GM10847 (cell line): ENCODE data around the gene NACA2.

Experiments used
- POLR2A ChIP-seq: IDR thresholded peaks from 2 replicates; pipeline ENCODE4 v1.6.1; 2011; ENCODE audit not compliant: insufficient read length; ENCODE audit errors: extremely low read depth

NACA2 gene

GRCh38 chr17:61586031-61586566 is 4.9 kb downstream of the NACA2 start:
- no peak for TF ChIP-seq POLR2A

- no peak for TF ChIP-seq POLR2A
These were observed 6.2 kb downstream of the NACA2 start for GRCh38 chr17:61584866-61585265.

GRCh38 chr17:61584266-61584665 is 6.8 kb downstream of the NACA2 start:
- TF ChIP-seq POLR2A: no peak

- no peak for TF ChIP-seq POLR2A
These were observed 7.3 kb downstream of the NACA2 start for GRCh38 chr17:61583660-61584264.

GRCh38 chr17:61583242-61583641 is 7.8 kb downstream of the NACA2 start:
- no peak for TF ChIP-seq POLR2A

- TF ChIP-seq POLR2A: no peak
These were observed 8.4 kb downstream of the NACA2 start for GRCh38 chr17:61582593-61582992.

GRCh38 chr17:61581611-61582349 is 9.2 kb downstream of the NACA2 start:
- TF ChIP-seq POLR2A: no peak

GRCh38 chr17:61580502-61580901 is 10.5 kb downstream of the NACA2 start:
- no peak for TF ChIP-seq POLR2A

GRCh38 chr17:61579961-61580360 is 11.1 kb downstream of the NACA2 start:
- TF ChIP-seq POLR2A: no peak

GRCh38 chr17:61579347-61579746 is 11.7 kb downstream of the NACA2 start:
- no peak for TF ChIP-seq POLR2A

GRCh38 chr17:61578645-61579044 is 12.4 kb downstream of the NACA2 start:
- TF ChIP-seq POLR2A: no peak

- TF ChIP-seq POLR2A: no peak
These were observed 15.0 kb downstream of the NACA2 start for GRCh38 chr17:61575983-61576382.

- TF ChIP-seq POLR2A: no peak
These were observed 15.6 kb downstream of the NACA2 start for GRCh38 chr17:61575352-61575975.

- TF ChIP-seq POLR2A: no peak
These were observed 16.3 kb downstream of the NACA2 start for GRCh38 chr17:61574542-61575351.

GRCh38 chr17:61571624-61572023 is 19.4 kb downstream of the NACA2 start:
- no peak for TF ChIP-seq POLR2A
